ENCODE data around the gene MACF1. TPM values are rescaled to one million over a fixed set of nuclear protein-coding genes. Genes with fewer than 3 reads are reported as not detected.
A peak's percentile ranks its signal among the peaks of the same experiment; 100 is the strongest.

The MACF1 gene
- total RNA-seq, 4 donors from 2014 or later: 187 to 436 (median 261) TPM

DNA sequence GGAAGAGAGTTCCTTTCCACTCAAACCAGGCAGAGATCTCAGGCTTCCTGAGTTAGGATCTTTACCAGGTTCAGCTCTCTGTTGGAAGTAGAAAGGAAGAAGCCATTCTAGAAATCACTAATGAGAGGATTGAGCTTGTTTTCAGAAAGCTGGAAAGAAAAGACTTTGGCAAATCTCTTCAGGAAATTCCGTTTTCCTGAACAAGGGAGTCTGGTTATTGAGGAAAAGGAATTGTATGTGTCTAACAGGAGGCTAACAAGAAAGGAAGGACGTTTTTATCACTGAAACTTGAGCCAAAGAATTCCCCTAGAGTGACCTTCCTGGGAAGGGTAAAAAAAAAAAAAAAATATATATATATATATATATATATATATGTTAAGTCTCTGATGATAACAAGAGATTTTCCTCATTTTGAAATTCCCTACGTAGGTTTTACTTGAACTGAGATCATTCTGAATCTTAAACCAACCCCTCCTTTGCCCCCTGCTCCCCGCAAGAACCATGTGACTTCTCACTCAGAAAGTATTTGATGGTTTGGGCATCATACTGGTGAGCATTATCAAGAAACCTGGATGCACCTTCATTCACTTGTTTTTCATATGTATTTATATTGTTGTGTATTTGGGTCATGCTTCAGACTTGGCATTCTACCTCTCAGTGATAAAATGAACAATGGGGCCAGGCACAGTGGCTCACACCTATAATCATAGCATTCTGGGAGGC lies 188.5 kb downstream of the MACF1 start:
- no peak for DNase-seq
- no peaks in the 10 kb centered on the region for H3K27me3 ChIP-seq
- H3K4me1 ChIP-seq: peaks cover 1 to 48% (median 11%) of the 10 kb centered on the region in 4 donors
- H3K4me3 ChIP-seq: no peak overlapping the region
- H3K9me3 ChIP-seq: no peaks in the 10 kb centered on the region
- peak overlapping the region in 3 of 4 donors; percentile 30 to 71 (median 59) for H3K27ac ChIP-seq
- H3K36me3 ChIP-seq: peaks cover 0 to 23% (median 0%) of the 10 kb centered on the region in 3 donors
- TF ChIP-seq POLR2A (IDR thresholded peaks at IDR 0.05): no peak
- no peak for TF ChIP-seq CTCF (IDR thresholded peaks at IDR 0.05)

DNA sequence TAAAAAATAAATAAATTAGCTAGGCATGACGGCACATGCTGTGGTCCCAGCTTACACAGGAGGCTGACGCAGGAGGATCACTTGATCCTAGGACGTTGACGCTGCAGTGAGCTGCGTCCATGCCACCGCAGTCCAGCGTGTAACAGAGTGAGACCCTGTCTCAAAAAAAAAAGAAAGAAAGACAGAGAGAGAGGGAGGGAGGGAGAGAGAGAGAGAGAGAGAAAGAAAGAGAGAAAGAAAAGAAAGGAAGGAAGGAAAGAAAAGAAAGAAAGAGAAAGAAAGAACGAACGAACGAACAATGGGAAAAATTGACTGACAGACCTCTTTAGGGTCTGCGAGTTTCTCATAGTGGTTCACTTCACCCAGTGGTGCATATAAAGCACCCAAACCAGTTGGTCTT lies 189.2 kb downstream of the MACF1 start:
- H3K9me3 ChIP-seq: no peaks in the 10 kb centered on the region
- no peak overlapping the region for H3K4me3 ChIP-seq
- peaks cover 0 to 16% (median 0%) of the 10 kb centered on the region in 3 donors for H3K36me3 ChIP-seq
- no peaks in the 10 kb centered on the region for H3K27me3 ChIP-seq
- H3K4me1 ChIP-seq: peaks cover 4 to 54% (median 13%) of the 10 kb centered on the region in 4 donors
- peak overlapping the region in 1 of 4 donors; percentile 55 for H3K27ac ChIP-seq
- no peak for DNase-seq
- TF ChIP-seq POLR2A (IDR thresholded peaks at IDR 0.05) (no peak), CTCF (IDR thresholded peaks at IDR 0.05) (no peak)

- Histone ChIP-seq H3K9me3 (no peaks in the 10 kb centered on the region), H3K4me3 (no peak overlapping the region), H3K27me3 (no peaks in the 10 kb centered on the region), H3K36me3 (peaks cover 0 to 12% (median 0%) of the 10 kb centered on the region in 3 donors), H3K27ac (peak overlapping the region in 2 of 4 donors; percentile 15 to 55), H3K4me1 (peaks cover 4 to 59% (median 13%) of the 10 kb centered on the region in 4 donors)
- DNase-seq: no peak
- TF ChIP-seq POLR2A (IDR thresholded peaks at IDR 0.05) (no peak), CTCF (IDR thresholded peaks at IDR 0.05) (no peak)
These were observed 189.6 kb downstream of the MACF1 start for GRCh38 chr1:39394059-39394458.

GRCh38 chr1:39394598-39394997 lies 190.1 kb downstream of the MACF1 start:
- Histone ChIP-seq H3K27ac (peak overlapping the region in 2 of 4 donors; percentile 15 to 55), H3K4me3 (no peak overlapping the region), H3K9me3 (no peaks in the 10 kb centered on the region), H3K27me3 (no peaks in the 10 kb centered on the region), H3K4me1 (peaks cover 4 to 59% (median 13%) of the 10 kb centered on the region in 4 donors), H3K36me3 (peaks cover 0 to 7% (median 0%) of the 10 kb centered on the region in 3 donors)
- DNase-seq: no peak
- no peak for TF ChIP-seq CTCF (IDR thresholded peaks at IDR 0.05)
- TF ChIP-seq POLR2A (IDR thresholded peaks at IDR 0.05): no peak

DNA sequence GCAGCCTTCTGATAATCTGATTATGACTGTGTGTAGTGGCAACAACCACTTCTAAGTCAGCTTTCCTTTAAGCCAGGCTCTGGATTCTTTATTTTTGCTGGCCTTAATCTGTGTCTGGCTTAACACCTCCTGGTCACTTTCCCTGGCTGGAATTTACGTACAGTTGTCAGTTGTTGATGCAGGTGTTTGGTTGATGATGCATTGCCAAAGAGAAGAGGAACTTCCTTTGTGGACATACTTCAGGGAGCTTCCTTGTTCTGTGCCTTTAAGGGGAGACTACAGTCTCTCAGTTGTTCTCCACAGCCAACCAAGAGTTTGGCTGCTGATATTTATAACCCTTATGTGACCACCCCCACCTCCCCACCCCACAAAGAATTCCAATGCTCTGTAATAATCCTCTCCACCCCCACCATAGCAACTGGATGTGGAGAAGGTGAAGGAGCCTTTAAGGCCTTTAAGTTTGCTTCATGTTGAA lies 190.9 kb downstream of the MACF1 start:
- no peak for DNase-seq
- TF ChIP-seq POLR2A (IDR thresholded peaks at IDR 0.05) (no peak), CTCF (IDR thresholded peaks at IDR 0.05) (no peak)
- H3K9me3 ChIP-seq: no peaks in the 10 kb centered on the region

More for the DNA sequence above, 190.9 kb downstream of the MACF1 start:
- H3K27me3 ChIP-seq: no peaks in the 10 kb centered on the region
- peak overlapping the region in 3 of 4 donors; percentile 8 to 55 (median 15) for H3K27ac ChIP-seq
- no peaks in the 10 kb centered on the region for H3K36me3 ChIP-seq
- H3K4me3 ChIP-seq: no peak overlapping the region
- peaks cover 4 to 59% (median 13%) of the 10 kb centered on the region in 4 donors for H3K4me1 ChIP-seq
